NCI-H146 treated with DMSO at 0.1 percent for 48 hours (cell line): Measurements from ENCODE around the gene TFPI.

Source experiments
- DNase-seq: peaks from one replicate; lab custom pipeline; 2025; ENCODE audit not compliant: unreplicated experiment; lab: John Stamatoyannopoulos, UW

The TFPI gene

DNA sequence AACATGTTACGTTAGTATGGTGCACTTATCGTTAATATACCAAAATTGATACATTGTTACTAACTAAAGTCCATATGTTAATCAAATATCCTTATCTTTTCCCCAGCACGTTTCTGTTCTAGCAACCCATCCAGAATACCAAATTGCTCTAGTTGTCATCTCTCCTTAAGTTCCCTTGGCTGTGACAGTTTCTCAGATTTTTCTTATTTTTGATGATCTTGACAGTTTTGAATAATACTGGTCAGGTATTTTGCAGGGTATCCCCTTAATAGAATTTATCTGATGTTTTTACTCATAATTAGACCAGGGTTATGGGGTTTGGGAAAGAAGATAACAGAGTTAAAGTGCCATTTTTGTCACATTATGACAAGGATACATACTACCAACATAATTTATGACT is 47.8 kb downstream of the TFPI start:
- DNase-seq, result no peak

DNA sequence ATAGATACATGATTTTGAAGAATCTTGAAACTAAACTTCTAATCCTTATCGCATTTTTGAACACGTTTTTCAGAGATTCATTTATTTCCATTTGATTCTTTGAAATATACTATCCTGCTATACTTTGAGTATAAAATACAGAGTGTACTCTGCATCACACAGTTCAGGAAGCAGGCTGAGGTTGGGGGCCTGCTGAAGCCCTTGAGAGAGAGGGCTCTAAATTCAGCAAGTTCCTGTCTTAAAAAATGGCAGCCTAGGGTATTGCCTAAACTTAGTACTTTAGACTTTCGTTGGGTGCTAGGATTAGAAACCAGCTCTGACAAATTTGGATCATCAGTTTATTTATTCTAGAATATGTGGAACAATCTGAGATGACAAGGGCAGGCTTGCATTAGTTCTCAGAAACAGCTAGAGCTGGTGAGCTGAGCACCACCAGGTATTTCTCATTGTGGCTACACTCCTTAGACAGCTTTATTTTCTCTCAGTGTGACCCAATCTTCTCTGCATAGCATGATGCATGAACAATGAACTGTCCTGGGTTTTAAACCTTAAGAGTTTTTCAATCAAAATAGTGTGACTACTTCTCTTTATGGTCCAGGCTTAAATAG is 49.1 kb downstream of the TFPI start:
- DNase-seq, result no peak

DNA sequence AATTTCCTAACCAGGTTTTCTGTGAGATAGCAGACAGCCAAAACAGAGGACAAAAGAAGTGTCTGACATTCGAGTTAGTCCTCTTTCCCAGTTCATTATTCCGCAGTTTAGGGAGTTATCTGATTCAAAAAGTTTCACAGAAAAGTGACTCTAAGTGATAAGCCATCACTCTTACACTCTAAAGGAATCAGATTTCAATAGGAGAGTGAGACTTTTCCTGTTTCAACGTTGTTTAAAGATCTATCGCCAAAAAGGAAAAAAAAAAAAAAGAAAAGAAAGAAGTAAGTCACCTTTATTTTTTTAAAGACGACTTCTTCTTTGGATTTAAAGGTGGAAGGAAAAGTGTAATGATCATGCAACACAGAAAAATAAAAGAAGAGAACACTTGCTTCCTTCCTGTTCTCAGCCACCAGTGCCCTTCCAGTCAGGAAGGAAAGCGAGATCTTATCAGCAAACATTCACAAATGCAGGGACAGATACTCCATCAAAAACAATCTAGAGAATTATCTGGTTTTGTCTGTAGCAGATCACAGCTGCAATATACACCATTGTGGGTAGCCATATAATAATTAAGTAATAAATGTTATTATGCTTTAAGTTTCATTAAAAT is 49.8 kb downstream of the TFPI start:
- no peak for DNase-seq

DNA sequence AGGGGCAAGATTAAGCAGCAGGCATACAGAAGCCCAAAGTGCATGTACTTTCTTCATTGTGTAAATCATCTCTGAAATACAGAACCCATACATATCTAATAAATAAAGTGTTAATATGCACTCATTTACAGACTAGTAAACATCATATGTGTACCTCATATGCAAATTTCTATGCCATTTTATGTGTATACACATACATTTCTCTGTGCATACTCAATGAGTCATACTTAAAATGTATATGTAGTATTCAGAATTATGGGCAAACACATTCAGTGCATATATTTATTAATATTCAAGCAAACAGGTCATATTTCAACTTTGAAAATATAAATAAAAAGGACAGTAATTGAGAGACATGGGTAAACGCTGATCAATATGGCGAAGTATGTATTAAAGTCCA is 50.5 kb downstream of the TFPI start:
- DNase-seq, result no peak

DNA sequence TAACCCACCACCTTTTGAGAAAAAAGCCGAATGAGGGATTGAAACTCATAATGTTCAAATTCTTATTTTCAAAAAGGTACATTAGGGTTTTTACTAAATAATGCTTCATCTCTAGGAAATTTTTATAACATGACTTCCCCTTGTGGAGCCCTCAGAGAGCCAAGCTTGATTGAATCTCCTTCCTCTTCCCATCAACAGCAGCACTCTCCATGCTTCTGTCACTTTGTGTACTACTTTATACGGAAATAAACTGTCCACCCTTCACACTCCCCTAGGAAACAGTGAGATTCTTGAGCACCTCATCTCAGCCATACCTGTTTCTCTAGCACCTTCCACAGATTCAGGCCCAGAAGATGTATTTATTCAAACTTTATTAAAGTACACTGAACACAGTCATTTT is 51.8 kb downstream of the TFPI start:
- DNase-seq, result no peak

DNA sequence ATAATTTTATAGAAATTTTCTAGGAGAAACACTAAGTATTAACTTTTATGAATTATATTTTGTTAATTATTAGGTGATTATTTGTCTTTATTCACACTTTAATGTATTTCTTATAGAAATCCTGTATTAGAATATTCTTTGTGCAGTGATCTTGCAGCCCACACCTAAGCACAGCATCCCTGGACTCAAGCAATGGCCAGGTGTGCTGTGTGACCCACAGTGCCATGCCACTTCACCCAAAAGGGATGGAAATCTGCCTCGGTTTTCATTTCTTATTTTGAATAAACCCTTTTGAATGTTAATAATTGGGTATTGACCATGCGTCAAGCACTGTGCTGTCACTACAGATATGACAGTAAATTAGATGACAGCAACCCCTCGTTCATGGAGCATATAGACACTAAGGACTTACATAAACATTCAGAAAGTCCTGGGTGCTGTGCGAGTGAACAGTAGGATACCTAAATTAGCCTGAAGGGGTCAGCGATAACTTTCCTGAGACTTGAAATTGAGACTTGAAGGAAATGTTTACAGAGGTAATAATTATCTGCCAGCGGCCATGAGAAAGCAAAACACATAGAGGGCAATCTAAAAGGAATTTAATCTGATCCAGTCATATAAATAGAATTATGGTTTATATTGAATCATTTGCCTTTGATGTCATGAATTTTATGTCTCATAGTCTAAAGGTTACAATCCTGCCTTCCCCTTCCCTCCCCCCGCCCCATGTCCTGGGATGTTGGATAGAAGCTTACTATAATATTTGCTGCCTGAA is 53.5 kb downstream of the TFPI start:
- DNase-seq, result peak; percentile 4

DNA sequence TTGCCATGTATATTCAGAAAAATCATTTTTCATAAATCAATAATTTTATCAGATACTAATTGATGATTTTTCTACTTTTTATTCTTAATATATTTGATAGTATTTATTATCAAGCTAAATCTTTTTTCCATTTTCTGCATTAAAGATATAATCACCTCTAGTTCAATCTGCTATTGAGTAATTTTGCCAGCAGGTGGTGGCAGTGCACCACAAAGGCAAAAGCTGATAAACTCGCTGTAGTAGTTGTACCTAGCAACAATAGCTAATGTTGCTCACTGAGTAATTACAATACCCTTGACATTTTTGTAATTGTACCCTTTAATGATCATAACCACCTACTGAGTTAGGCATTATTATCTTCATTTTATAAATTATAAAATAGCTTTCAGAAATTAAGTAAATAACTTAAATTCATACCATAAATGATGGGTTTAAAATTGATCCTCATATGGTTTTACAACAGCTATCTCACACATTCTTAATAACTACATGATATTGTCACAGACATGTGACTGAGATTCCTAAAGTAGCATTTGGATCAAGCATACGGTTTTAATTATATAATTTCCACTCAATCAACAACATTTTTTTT is 54.2 kb downstream of the TFPI start:
- DNase-seq, result peak; percentile 54

DNA sequence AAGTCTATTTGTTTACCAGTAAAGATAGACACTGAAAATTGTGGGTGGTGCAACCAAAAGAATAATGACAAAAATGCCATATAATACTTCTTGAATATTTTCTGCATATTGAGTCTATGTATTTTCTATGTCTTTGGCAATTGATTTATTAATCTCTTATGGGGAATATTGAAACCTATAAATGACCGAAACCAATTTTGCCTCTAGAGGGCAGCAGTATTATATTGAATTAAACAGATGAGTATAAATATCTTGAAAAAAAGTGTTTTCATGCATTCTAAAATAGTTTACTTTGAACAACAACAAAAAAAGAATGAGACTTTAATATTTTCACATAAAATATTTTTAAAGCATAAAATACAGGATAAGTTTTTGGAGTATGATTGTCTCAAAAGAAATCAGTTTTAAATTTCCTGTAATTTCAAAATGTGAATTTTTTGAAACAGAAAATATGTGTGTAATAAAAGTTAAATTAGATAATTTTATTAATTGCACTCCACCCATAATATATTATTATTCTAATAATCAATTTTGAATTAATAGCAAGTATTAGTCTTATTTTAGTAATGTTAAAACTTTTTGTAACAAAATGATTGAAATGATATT is 56.3 kb downstream of the TFPI start:
- DNase-seq, result no peak

DNA sequence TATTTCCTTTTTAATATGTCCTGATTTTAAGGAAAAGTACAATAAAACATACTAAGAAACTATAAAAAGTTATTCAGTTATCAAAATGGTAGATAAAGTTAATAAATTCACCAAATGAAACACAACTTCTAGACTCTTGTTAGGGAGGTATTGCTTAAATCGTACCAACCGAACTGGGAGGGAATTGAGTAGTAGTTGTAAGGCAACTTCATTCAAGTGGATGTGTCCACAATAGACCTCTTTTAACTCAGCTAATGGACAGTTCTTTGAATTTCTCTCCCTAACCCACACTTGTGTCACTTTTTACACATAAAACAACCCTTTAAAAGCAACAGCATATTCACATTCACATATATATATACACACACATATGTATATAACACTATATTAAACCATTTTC is 57.1 kb downstream of the TFPI start:
- DNase-seq, result no peak

DNA sequence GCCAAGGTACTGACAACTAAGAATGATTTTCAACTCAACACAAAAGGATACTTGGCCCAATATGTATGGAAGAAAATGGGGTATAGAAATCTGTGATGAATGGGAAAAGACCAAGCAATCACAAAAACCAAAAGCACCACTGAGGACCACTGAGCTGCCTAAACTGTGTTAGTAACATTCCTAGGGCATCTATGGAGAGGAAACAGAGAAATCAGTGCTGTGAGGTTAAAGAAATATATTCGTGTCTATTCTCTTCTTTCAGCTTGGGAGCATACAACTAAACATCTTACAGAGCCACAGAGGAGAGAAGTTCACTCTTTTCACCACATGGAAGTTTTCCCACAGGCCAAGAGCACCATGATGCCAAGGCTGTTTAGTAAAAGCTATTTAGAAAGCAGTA is 58.9 kb downstream of the TFPI start:
- no peak for DNase-seq

DNA sequence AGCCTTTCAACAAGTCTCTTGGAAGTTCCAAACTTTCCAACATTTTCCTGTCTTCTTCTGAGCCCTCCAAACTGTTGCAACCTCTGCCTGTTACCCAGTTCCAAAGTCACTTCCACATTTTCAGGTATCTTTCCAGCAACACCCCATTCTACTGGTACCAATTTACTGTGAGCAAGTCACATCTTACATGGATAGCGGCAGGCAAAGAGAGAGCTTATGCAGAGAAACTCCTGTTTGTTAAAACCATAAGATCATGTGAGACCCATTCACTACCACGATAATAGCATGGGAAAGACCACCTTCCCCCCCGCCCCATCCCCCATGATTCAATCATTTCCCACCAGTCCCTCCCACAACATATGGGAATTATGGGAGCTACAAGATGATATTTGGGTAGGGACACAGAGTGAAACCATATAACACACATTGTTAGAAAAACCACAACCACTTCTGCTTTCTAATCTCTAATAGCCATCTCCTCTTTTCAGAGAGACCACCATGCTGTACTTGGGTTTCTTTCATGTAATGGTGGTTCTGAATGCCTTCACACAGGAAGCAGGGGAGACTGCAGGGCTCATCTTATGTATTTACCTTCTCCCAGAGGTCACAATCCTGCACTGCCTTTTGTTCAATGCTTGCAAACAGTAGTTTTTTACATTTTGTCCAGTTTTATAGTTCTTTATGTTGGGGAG is 60.2 kb downstream of the TFPI start:
- DNase-seq, result no peak

DNA sequence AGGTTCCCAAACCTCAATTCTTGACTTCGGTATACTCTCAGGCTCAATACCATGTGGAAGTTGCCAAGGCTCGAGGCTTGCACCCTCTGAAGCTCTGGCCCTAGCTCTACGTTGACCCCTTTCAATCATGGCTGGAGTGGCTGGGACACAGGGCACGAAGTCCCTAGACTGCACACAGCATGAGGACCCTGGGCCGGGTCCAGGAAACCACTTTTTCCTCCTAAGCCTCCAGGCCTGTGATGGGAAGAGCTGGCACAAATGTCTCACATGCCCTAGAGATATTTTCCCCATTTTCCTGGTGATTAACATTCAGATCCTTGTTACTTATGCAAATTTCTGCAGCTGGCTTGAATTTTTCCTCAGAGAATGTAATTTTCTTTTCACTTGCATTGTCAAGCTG is 61.1 kb downstream of the TFPI start:
- no peak for DNase-seq

DNA sequence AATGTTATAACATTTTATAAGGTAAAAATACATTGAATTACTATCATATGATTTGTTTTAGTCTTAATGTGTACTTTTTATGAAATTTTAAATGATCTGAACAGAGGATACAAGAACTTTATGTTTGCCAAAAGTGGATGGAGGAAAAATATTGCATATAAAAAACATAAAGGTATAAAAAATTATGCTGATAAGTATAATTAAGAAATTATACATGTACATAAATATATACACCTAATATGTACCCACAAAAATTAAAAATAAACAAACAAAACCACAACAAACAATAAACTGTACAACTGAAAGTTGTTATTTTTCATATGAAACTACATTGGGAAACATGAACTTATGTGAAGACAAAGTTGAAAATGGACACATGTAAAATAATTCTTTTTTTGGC is 68.0 kb downstream of the TFPI start:
- DNase-seq, result no peak

DNA sequence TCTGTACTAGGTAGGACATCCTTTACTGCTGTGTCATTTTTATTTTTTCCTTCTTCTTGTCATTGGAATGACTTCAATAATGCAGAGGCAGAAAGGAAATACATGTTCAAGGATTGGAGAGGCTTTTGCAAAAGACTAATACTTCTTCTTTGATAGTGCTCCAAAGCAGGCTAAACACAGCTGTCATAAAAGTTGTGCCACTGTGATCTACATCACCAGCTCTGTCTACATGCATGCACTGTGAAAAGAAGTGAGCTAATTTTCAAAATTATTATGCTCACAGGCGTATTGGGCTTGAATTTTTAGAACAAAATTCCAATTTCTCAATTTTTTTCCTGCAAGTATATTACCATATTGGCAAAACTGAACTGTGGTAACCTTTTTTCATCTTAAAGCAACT is 68.7 kb downstream of the TFPI start:
- no peak for DNase-seq

DNA sequence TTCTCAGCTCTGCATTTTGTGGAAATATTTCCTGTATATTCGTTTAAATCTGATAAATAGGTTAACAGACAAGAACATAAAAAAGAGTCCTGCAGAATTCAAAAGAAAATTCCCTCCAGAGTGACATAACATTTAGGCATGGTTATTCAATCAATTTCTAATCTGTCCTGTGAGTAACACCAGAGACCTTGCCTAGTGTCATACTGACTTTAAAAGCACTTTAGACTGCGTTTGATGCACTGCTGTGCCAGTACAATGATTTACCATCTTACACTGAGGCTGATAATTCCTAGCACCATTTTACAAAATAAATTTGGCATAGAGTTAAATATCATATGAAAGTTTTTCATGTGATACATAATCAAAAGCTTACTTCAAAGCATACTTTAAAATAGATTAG is 70.7 kb downstream of the TFPI start:
- DNase-seq, result no peak

DNA sequence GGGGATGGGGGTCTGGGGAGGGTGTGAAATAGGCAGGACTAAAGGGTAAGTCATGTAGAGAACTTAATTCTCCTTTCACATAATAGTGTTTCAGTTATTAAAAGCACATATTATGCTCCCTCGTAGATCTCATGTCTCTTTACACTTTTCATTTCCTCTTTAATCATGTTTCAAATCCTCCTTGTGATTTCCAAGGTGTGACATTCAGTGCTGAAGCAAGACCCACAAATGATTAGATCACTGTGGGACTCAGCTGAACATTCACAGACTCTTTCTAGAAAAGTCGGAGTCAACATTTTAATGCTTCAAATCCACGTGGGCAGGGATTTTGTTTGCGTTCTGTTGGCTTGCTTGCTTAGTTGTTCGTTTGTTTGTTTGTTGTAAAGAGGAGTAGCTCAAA is 71.4 kb downstream of the TFPI start:
- DNase-seq, result no peak

DNA sequence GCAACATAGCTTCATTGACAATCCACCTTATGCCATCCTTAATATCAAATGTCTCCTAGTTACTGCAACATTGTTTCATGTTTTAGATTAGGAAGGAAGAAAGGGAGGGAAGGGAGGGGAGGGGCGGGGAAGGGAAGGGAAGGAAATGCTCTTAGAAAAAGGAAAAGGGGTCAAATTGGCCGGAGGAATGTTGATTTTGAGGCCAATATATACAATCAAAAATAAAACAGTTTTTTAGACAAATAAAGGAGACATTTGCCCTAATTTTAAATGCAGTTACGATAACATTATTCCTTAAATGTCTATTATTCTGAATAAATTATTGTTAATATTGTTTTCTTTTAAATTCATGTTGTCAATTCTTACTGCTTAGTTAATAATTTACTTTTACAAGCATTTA is 72.7 kb downstream of the TFPI start:
- no peak for DNase-seq

DNA sequence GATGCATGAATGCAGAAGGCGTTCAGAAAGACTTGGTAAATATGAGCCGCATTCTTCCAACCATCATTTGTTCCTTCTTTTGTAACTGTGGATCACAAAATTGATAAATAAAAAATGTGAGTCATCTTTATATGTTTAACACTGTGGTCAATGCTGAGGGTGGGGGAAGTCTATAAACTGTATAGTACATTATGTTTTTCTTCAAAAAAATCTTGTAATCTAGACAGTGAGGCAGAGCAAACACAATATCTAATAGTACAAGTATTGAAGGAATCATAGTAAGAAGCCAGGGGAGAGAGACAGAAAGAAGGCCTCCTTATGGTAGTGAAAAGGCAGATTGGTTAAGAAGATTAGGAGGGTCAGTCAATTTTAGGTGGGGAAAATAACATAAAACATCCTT is 75.5 kb downstream of the TFPI start:
- no peak for DNase-seq

DNA sequence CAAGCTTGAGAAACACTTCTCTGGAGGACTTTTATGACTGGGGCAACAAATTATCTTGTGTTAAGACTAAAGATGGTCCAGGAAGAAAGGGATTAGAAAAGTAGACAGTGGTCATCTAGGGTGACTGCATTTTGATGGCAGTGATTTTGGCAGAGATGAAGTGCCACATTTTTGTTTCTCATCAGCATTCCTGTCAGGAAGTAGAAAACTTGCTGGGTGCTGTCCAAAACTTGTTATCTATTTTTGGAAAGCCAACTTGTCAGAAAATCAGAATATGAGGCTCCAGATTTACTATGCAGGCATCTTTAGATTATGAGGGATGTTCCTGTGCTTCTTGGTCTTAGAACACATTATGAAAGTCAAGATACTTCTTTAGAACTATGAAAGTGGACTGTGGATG is 77.2 kb downstream of the TFPI start:
- DNase-seq, result no peak

DNA sequence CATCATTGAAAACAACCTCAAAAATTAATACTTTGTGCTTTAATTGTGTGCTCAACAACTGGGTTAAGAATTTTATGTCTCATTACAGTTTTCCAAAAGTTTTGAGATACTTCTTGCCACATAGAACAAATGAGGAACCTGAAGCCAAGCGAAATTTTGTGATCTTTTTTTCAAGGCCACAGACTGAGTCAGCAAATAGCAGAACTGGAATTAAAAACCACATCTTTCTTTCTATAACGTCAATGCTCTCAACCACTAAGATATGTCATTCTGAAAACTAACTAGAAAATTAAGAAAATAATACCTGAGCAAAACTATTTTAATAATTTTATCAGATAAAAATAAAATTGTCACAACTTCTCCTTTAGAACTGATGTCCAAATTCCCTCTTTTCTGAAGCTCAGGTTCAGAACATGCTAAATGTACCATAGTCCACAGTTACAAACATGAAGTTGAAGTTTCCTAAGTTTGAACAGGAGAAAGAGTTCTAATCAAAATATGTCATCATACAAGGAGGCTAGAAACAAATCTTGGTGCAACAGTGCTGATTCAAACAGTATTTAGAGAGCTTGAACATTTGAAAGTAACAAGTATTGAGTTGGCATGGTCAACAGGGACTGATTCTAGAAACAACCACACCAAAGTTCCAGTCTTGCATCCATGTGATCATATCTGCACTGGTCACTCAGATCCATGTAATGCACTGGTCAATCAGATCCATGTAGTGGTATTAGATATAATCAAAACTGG is 78.6 kb downstream of the TFPI start:
- no peak for DNase-seq

DNA sequence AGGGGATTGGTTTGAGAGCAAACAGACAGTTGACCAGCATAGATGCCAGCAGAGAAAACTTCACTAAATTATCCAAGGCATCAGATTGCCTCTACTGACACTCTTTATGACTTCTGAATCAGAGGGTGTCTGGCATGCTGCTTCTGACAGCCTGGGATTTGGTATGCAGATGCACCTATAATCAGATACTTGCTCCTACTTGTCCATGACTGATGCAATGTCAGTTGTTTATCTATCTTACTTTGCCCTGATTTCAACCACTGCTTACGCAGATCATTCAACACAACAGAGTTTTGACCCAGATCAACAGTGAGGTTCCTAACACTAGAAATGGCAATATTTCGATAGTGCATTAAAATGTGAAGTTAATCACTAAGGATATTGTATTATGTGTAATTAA is 83.5 kb downstream of the TFPI start:
- no peak for DNase-seq
